C4-2B (cell line): ENCODE data around the gene ASAP2.

Source experiments
- ZFX ChIP-seq: fragments of 450-650 bp; IDR thresholded peaks from 2 replicates; pipeline ENCODE4 v1.6.1; 2017
- TF ChIP-seq, protein P1 (sequence below): fragments of 450-650 bp; conservative IDR thresholded peaks from 2 replicates; pipeline ENCODE4 v1.5.1; 2017; ENCODE audit warnings: mild to moderate bottlenecking

DNA sequence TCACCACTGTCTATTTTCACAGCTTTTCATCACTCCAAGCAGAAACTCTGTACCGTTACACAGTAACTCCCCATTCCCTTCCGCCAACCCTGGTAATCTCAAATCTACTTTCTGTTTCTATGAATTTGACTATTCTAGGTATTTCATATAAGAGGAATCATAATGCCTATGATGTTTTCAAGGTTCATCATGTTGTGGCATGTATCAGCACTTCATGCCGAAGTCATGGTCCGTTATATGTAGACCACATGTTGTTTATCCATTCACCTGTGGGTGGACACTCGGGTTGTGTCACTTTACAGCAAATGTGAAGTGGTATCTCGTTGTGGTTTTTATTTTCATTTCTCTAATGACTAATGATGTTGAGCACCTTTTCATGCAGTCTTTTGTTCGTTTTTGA is 238.5 kb downstream of the ASAP2 start:
- TF ChIP-seq, protein P1, sequence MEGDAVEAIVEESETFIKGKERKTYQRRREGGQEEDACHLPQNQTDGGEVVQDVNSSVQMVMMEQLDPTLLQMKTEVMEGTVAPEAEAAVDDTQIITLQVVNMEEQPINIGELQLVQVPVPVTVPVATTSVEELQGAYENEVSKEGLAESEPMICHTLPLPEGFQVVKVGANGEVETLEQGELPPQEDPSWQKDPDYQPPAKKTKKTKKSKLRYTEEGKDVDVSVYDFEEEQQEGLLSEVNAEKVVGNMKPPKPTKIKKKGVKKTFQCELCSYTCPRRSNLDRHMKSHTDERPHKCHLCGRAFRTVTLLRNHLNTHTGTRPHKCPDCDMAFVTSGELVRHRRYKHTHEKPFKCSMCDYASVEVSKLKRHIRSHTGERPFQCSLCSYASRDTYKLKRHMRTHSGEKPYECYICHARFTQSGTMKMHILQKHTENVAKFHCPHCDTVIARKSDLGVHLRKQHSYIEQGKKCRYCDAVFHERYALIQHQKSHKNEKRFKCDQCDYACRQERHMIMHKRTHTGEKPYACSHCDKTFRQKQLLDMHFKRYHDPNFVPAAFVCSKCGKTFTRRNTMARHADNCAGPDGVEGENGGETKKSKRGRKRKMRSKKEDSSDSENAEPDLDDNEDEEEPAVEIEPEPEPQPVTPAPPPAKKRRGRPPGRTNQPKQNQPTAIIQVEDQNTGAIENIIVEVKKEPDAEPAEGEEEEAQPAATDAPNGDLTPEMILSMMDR: no peak
- no peak for TF ChIP-seq ZFX
